CD4-positive, alpha-beta T cell (primary cell): ENCODE measurements around the gene SLC50A1. TPM values are rescaled to one million over a fixed set of nuclear protein-coding genes. Genes with fewer than 3 reads are reported as not detected.

Source experiments
- ATAC-seq: fragments of 200-7000 bp; cut with Tn5 transposase; one replicate; pipeline ENCODE4 v1.10.0; 2022; ENCODE audit warnings: mild to moderate bottlenecking; ENCODE audit not compliant: poor library complexity
- CTCF ChIA-PET: fragments of 350-600 bp; sonication (Branson Sonifier 250); formaldehyde crosslinking; loops from one replicate; lab custom pipeline; 2021; ENCODE audit warnings: antibody characterized with exemption, inconsistent platforms; lab: Charles Lee
- POLR2A ChIA-PET: fragments of 350-600 bp; sonication (Branson Sonifier 250); formaldehyde crosslinking; loops from one replicate; lab custom pipeline; 2021; ENCODE audit warnings: antibody characterized with exemption, inconsistent platforms; lab: Charles Lee
- DNase-seq, 14 experiments: peaks; one replicate each; pipeline ENCODE4 v3.0.0-alpha.2; 2013 to 2020; ENCODE audit warnings: mixed read lengths in 2 of 14
- H3K27ac ChIP-seq, 2 donors: one replicate each; pipeline versions ENCODE4 v1.5.1 to v1.7.0; 2013; ENCODE audit warnings: low read length in 2 of 2, low read depth in 1 of 2, mild to moderate bottlenecking in 1 of 2
- H3K27me3 ChIP-seq, 2 experiments: 1 replicate in 1 of 2; 2 replicates in 1 of 2; pipeline versions ENCODE4 v1.6.1 to v1.7.0; 2013; ENCODE audit warnings: low read length in 2 of 2, control low read depth in 1 of 2, mild to moderate bottlenecking in 1 of 2, moderate library complexity in 1 of 2; ENCODE audit not compliant: insufficient read depth in 2 of 2, control insufficient read depth in 1 of 2
- H3K36me3 ChIP-seq: one replicate; pipeline ENCODE4 v1.6.1; 2013; ENCODE audit warnings: low read length, control low read depth; ENCODE audit not compliant: insufficient read depth
- H3K4me1 ChIP-seq: one replicate; pipeline ENCODE4 v1.6.1; 2013; ENCODE audit warnings: low read length, control low read depth; ENCODE audit not compliant: insufficient read depth
- H3K4me3 ChIP-seq: one replicate; pipeline ENCODE4 v1.5.1; 2013; ENCODE audit warnings: mild to moderate bottlenecking, low read length, moderate library complexity
- H3K9me3 ChIP-seq, 2 experiments: 1 replicate in 1 of 2; 2 replicates in 1 of 2; pipeline versions ENCODE4 v1.6.1 to v1.7.0; 2013; ENCODE audit warnings: low read length in 2 of 2, mild to moderate bottlenecking in 2 of 2, control low read depth in 1 of 2, moderate library complexity in 1 of 2; ENCODE audit not compliant: control insufficient read depth in 1 of 2, insufficient read depth in 1 of 2
- H3K27ac Mint-ChIP-seq: one replicate; pipeline ENCODE4 v1.8.0; 2020; ENCODE audit warnings: mixed read lengths
- H3K27me3 Mint-ChIP-seq: one replicate; pipeline ENCODE4 v1.8.0; 2021; ENCODE audit warnings: mixed read lengths
- H3K36me3 Mint-ChIP-seq: one replicate; pipeline ENCODE4 v1.8.0; 2021; ENCODE audit warnings: low read depth, mixed read lengths
- H3K4me1 Mint-ChIP-seq: one replicate; pipeline ENCODE4 v1.8.0; 2021; ENCODE audit warnings: low read depth, mixed read lengths
- H3K4me3 Mint-ChIP-seq: one replicate; pipeline ENCODE4 v1.8.0; 2020; ENCODE audit warnings: mild to moderate bottlenecking, mixed read lengths
- H3K9me3 Mint-ChIP-seq: one replicate; pipeline ENCODE4 v1.8.0; 2020; ENCODE audit warnings: mixed read lengths
- intact Hi-C, 2 experiments: fragments of 100-400 bp; cut with DNase I in 1 of 2; cut with micrococcal nuclease in 1 of 2; formaldehyde crosslinking; loops; one replicate each; pipeline versions ENCODE4 v1.15.1 to v1.9.0; 2023 to 2025; cut with DNase I, micrococcal nuclease
- total RNA-seq, 174 experiments: library from RNA in 2 of 174; stranded (reverse) in 2 of 174; gene quantifications; one replicate each; pipeline ENCODE4 v1.2.3 and lab custom pipeline; 2021 to 2026
- TF ChIP-seq, protein P1 (sequence below): fragments of 200-600 bp; IDR thresholded peaks from one replicate; pipeline ENCODE4 v1.8.0; 2022; ENCODE audit warnings: antibody characterized with exemption, mild to moderate bottlenecking

SLC50A1 gene
- total RNA-seq, 2 experiments from 2014 or later = 10.2 to 12.5 TPM

- no peaks in the 10 kb centered on the region for H3K9me3 Mint-ChIP-seq
- Histone ChIP-seq H3K27me3 (no peaks in the 10 kb centered on the region), H3K4me1 (peaks cover 9% of the 10 kb centered on the region), H3K27ac (no peak overlapping the region), H3K9me3 (no peaks in the 10 kb centered on the region), H3K4me3 (no peak overlapping the region), H3K36me3 (no peaks in the 10 kb centered on the region)
- H3K27ac Mint-ChIP-seq = no peak overlapping the region
- TF ChIP-seq, protein P1, sequence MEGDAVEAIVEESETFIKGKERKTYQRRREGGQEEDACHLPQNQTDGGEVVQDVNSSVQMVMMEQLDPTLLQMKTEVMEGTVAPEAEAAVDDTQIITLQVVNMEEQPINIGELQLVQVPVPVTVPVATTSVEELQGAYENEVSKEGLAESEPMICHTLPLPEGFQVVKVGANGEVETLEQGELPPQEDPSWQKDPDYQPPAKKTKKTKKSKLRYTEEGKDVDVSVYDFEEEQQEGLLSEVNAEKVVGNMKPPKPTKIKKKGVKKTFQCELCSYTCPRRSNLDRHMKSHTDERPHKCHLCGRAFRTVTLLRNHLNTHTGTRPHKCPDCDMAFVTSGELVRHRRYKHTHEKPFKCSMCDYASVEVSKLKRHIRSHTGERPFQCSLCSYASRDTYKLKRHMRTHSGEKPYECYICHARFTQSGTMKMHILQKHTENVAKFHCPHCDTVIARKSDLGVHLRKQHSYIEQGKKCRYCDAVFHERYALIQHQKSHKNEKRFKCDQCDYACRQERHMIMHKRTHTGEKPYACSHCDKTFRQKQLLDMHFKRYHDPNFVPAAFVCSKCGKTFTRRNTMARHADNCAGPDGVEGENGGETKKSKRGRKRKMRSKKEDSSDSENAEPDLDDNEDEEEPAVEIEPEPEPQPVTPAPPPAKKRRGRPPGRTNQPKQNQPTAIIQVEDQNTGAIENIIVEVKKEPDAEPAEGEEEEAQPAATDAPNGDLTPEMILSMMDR = no peak
- H3K4me3 Mint-ChIP-seq = no peak overlapping the region
- H3K4me1 Mint-ChIP-seq = peaks cover 5% of the 10 kb centered on the region
- ChIA-PET CTCF (no interaction called here), POLR2A (no interaction called here)
- ATAC-seq (no peak), DNase-seq (peak in 1 of 14 experiments; percentile 16)
- H3K36me3 Mint-ChIP-seq = no peaks in the 10 kb centered on the region
- no peaks in the 10 kb centered on the region for H3K27me3 Mint-ChIP-seq
- intact Hi-C loops = loop anchor here (5.0 to 10.0 kb wide), 3 partner anchors 35 to 502 kb away; partner anchors contain the start of gene EFNA1 (in 1 of the 2)
Observed at GRCh38 chr1:155092641-155093040, 43.0 kb upstream of the SLC50A1 start.

DNA sequence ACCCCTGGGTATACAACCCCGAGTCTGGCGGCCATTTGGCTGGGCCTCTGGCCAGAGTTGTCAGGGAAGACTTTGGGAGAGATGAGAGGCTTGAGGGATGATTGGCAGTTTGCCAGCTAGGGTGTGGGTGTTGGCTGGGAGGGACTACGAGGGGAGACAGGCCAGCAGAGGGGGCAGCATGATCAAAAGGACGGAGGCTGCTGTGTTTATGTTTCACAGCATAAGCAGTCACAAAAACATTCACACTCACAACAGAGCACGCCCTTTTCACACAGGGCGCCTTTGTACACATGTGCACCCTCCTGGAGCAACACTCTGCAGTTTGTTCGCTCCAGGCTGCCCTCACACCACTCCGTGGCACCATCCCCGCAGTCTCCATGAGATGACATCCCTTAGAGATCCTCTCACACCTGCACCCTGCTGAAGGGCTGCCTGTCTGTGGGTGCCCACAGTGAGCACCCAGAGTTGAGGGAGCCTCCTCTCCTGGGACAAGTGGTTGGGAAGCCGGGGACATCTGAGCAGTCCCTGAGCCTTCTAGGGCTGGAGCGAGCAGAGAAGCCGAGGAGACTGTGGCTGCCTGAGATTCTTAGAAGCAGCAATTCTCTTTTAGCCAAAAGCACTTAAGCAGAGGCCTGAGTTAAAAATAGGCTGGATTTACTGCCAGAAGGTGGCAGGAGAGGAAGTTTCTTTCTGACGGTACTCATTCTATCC is 41.6 kb upstream of the SLC50A1 start:
- Mint-ChIP-seq H3K9me3 (no peaks in the 10 kb centered on the region), H3K27ac (no peak overlapping the region), H3K27me3 (no peaks in the 10 kb centered on the region), H3K4me1 (peaks cover 5% of the 10 kb centered on the region), H3K36me3 (no peaks in the 10 kb centered on the region), H3K4me3 (no peak overlapping the region)
- intact Hi-C loops = loop anchor here (5.0 to 10.0 kb wide), 3 partner anchors 33 to 501 kb away; partner anchors contain the start of gene EFNA1 (in 1 of the 2)
- H3K27ac ChIP-seq = no peak overlapping the region
- CTCF ChIA-PET = interaction anchor here (1.3 kb wide), 1 partner anchor 73 kb away, joined by 7 read pairs; no protein-coding TSS in a partner anchor
- H3K27me3 ChIP-seq = no peaks in the 10 kb centered on the region
- peak; percentile 48 for ATAC-seq
- peak in 4 of 14 experiments; percentile 20 to 59 (median 48) for DNase-seq
- TF ChIP-seq, protein P1 = no peak
- peaks cover 9% of the 10 kb centered on the region for H3K4me1 ChIP-seq
- H3K4me3 ChIP-seq = no peak overlapping the region
- POLR2A ChIA-PET = no interaction called here
- H3K36me3 ChIP-seq = no peaks in the 10 kb centered on the region
- no peaks in the 10 kb centered on the region for H3K9me3 ChIP-seq

DNA sequence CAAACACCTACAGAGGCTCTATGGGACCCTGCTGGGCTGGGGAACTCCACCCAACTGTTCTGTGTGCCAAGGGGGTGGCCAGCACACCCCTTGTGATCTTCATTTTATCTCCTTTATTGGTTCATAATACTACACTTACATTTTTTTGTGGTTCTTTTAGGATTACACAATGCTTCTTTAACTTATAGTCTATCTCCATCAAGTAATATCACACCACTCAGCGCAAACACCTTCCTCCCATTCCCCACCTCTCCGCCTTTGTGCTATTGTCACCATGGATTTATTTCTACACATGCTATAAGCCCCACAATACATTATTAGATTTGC is 41.1 kb upstream of the SLC50A1 start:
- POLR2A ChIA-PET = interaction anchor here (1.3 kb wide), 1 partner anchor 78 kb away, joined by 3 read pairs; the partner anchor contains the start of gene KRTCAP2

More for the DNA sequence above, 41.1 kb upstream of the SLC50A1 start:
- intact Hi-C loops = loop anchor here (5.0 to 10.0 kb wide), 3 partner anchors 33 to 500 kb away; partner anchors contain the start of gene EFNA1 (in 1 of the 2)
- H3K27ac Mint-ChIP-seq = no peak overlapping the region
- no peak for DNase-seq
- peaks cover 5% of the 10 kb centered on the region for H3K4me1 Mint-ChIP-seq
- Histone ChIP-seq H3K27ac (no peak overlapping the region), H3K4me3 (no peak overlapping the region), H3K36me3 (no peaks in the 10 kb centered on the region), H3K9me3 (no peaks in the 10 kb centered on the region), H3K27me3 (no peaks in the 10 kb centered on the region), H3K4me1 (peaks cover 9% of the 10 kb centered on the region)
- H3K4me3 Mint-ChIP-seq = no peak overlapping the region
- no peak for ATAC-seq
- no peaks in the 10 kb centered on the region for H3K36me3 Mint-ChIP-seq
- CTCF ChIA-PET = interaction anchor here (1.0 to 1.3 kb wide), 2 partner anchors 12 to 73 kb away, joined by 3 to 7 read pairs; no protein-coding TSS in a partner anchor
- H3K9me3 Mint-ChIP-seq = no peaks in the 10 kb centered on the region
- no peaks in the 10 kb centered on the region for H3K27me3 Mint-ChIP-seq
- TF ChIP-seq, protein P1 = peak; percentile 25
